ENCODE results near the gene SLC6A18. TPM values are rescaled to one million over a fixed set of nuclear protein-coding genes. Genes with fewer than 3 reads are reported as not detected.

SLC6A18 gene
- total and polyA plus RNA-seq, 2 of the 13 experiments (the other 11 are each of a cell fraction or from before 2014, with no cell fraction given): not detected

- peaks cover 13 to 62% of the 10 kb centered on the region in 2 experiments for H3K27me3 ChIP-seq (ENCODE audit: control insufficient read depth in 1 of 2, insufficient read depth in 2 of 2, low read length in 2 of 2)
- no peak overlapping the region for H2AFZ ChIP-seq (ENCODE audit: low read length)
- ChIA-PET CTCF (ENCODE audit: low intra/inter-chr PET ratio, low total read pairs) (no interaction called here), POLR2A (no interaction called here)
- no TSS peak for BruUV-seq (replicated peaks)
- H4K20me1 ChIP-seq (ENCODE audit: insufficient read depth, low read length): peaks cover 4% of the 10 kb centered on the region; the same call in 1 of the 2 replicates
- no peak for TF ChIP-seq MXD3 (CRISPR knock-in tag; IDR thresholded peaks at IDR 0.05)
- TF ChIP-seq ZBTB25 (CRISPR knock-in tag; IDR thresholded peaks at IDR 0.05): no peak
- TF ChIP-seq ZBTB39 (CRISPR knock-in tag; IDR thresholded peaks at IDR 0.05): no peak
- TF ChIP-seq THRA (CRISPR knock-in tag; IDR thresholded peaks at IDR 0.05; ENCODE audit: borderline replicate concordance): no peak
- TF ChIP-seq HOXA5 (CRISPR knock-in tag; IDR thresholded peaks at IDR 0.05): no peak
- TF ChIP-seq HNF4A (CRISPR knock-in tag; IDR thresholded peaks at IDR 0.05): no peak
- TF ChIP-seq ZFAT (CRISPR knock-in tag; conservative IDR thresholded peaks at IDR 0.05): no peak
- TF ChIP-seq ZNF781 (CRISPR knock-in tag; IDR thresholded peaks at IDR 0.05; ENCODE audit: borderline replicate concordance, not compliant biosample characterization): no peak
- no peak for TF ChIP-seq MLX (CRISPR knock-in tag; IDR thresholded peaks at IDR 0.05)
- TF ChIP-seq PAXIP1 (CRISPR knock-in tag; conservative IDR thresholded peaks at IDR 0.05): no peak
- no peak for TF ChIP-seq NFYB (CRISPR knock-in tag; IDR thresholded peaks at IDR 0.05)
- TF ChIP-seq ZNF382 (CRISPR knock-in tag; IDR thresholded peaks at IDR 0.05; ENCODE audit: borderline replicate concordance): no peak
- TF ChIP-seq KMT2B (CRISPR knock-in tag; IDR thresholded peaks at IDR 0.05): no peak
- no peak for TF ChIP-seq MAFG (CRISPR knock-in tag; IDR thresholded peaks at IDR 0.05)
- TF ChIP-seq SOX5 (CRISPR knock-in tag; IDR thresholded peaks at IDR 0.05; ENCODE audit: borderline replicate concordance): no peak
- ATAC-seq (no peak), FAIRE-seq (no peak), DNase-seq (ENCODE audit: low spot score) (no peak)
- no peaks in the 10 kb centered on the region for H3K79me2 ChIP-seq (ENCODE audit: insufficient read depth, low read length)
- H3K9ac ChIP-seq (ENCODE audit: insufficient read depth, low read depth, low read length): no peak overlapping the region
- H3K36me3 ChIP-seq (replicated peaks in 1 of 2; ENCODE audit: control insufficient read depth in 1 of 2, insufficient read depth in 2 of 2, low read length in 2 of 2): no peaks in the 10 kb centered on the region
- in situ Hi-C loops (cut with HindIII; ENCODE audit: extremely low pct_ligation_motif_present, low pct_unique_long_range_greater_than_20kb): no loop called here
- no peak overlapping the region for H3K4me2 ChIP-seq (ENCODE audit: low read depth, low read length)
- no peak overlapping the region for H3K4me3 ChIP-seq (replicated peaks in 1 of 3; ENCODE audit: insufficient read depth in 1 of 3, low read depth in 2 of 3, low read length in 3 of 3)
- H3K9me3 ChIP-seq (ENCODE audit: low read length): no peaks in the 10 kb centered on the region
- H3K4me1 ChIP-seq (ENCODE audit: insufficient read depth, low read length): peaks cover 8% of the 10 kb centered on the region; the same call in 1 of the 2 replicates
- H3K27ac ChIP-seq (ENCODE audit: extremely low read length, insufficient read depth, low read length): no peak overlapping the region
- intact Hi-C loops (cut with micrococcal nuclease; ENCODE audit: unreplicated experiment): no loop called here
- 39% methylated on average over 26 of the region's 29 CpGs for WGBS (ENCODE audit: low lambda C conversion rate)
These were observed 15.5 kb downstream of the SLC6A18 start for GRCh38 chr5:1240496-1241260.

All from HepG2 (cell line).